HG03039 (cell line): Measurements from ENCODE around the gene LARP7.
"Not testable (repeated sequence)": the region's sequence is repeated elsewhere in the genome, so short reads cannot be mapped to it uniquely, and the experiment has no call there.

Experiments used
- ATAC-seq: cut with Tn5 transposase; IDR thresholded peaks from one replicate; pipeline ENCODE4 v1.9.1; 2021; ENCODE audit warnings: mild to moderate bottlenecking, moderate library complexity; ENCODE audit not compliant: unreplicated experiment

LARP7 gene

DNA sequence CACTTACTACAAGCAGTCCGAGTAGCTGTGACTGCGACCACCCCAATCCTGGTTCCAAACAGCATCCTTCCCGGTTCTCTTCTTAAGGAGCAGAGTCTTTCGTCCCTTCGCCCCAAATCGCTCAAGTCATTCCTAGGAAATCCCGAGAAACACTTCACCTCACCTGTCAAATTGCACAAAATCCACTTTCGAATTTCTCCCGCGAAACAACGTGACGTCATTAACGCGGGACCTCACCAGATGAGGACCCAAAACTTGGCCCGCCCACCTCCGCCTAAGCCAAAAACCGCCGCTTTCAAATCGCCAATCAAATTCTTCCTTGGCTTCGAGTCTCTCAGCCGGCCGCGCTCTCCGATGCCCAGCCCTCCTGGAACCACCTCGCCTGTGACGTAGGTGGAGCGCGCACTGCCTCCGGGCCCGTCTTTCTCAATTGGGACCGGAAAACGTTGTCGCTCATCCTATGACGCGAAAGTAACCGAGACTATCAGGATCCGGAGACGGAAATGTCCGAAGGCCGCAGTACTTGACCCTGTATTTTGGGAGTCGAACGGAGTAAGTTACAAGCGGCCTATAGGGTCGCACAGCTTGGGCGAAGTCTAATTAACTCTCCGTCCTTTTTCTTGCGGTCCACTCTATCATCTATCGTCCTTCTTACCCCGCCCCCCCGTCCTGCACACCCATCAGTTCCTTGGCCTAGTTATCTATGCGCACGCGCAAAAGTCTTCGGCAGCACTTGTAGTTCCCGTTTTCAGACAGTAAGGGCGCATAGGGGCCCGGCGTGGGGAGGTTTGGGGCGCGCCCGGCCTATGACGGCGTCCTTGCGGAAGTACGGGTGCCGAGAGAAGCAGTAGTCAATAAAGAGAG, at the start of gene LARP7, which contains the start of gene ZGRF1:
Gene LARP7, plus strand, starts transcription at position 456 of the 864 bp plus-strand sequence. CDS start 7,527 bp downstream, outside the sequence.
Gene ZGRF1, minus strand, starts transcription at position 222 of the 864 bp plus-strand sequence. CDS start 3,733 bp downstream, outside the sequence.
- ATAC-seq = peak; percentile 88

DNA sequence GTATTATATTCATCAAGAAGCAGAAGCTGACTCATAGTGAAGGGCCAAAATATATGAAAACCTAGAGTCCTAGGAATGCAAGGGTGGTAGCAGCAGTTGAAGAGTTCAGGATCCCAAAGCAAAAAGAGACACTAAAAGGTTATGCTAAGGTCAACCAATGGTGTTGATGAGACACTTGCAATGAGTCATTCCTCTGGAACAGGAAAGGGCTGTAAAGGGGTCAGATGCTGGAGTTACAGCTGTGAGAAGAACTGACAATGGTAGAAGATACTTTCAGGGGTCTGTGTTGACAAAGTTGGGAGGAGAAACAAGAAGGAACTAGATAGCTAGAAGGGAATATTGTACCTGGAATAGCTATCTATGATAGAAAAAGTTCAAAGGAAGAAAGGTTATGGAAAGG, 47.7 kb upstream of the LARP7 start:
- no peak for ATAC-seq

DNA sequence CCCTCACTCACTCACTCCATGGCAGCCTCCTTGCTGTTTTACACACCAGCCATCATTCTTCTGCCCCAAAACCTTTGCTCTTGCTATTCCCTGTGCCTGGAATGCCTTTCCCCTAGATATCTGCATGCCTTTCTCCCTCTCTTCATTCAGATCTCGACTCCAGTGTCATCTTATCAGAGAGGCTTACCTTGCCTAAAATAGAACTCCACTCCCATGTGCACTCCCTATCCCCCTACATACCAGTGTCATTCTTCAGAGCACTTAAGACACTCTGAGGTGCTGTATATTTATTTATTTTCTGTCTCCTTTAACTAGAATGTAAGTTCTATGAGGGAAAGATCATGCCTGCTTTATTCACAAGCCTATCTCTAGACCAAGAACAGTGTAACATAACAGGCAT, 45.4 kb upstream of the LARP7 start:
- ATAC-seq = no peak

DNA sequence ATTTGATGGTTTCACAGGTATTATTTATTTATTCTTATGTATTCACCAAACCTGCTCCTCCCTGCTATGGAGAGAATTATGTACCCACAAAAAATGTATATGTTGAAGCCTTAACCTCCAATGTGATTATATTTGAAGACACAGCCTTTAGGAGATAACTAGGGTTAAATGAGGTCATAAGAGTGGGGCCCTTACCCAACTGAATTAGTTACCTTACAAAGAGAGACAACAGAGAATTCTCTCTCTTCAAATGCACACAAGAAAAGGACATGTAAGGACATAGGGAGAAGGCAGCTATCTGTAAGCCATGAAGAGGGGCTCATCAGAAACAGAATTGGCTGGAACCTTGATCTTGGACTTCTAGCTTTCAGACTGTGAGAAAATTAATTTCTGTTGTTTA, 44.2 kb upstream of the LARP7 start:
- ATAC-seq = no peak

DNA sequence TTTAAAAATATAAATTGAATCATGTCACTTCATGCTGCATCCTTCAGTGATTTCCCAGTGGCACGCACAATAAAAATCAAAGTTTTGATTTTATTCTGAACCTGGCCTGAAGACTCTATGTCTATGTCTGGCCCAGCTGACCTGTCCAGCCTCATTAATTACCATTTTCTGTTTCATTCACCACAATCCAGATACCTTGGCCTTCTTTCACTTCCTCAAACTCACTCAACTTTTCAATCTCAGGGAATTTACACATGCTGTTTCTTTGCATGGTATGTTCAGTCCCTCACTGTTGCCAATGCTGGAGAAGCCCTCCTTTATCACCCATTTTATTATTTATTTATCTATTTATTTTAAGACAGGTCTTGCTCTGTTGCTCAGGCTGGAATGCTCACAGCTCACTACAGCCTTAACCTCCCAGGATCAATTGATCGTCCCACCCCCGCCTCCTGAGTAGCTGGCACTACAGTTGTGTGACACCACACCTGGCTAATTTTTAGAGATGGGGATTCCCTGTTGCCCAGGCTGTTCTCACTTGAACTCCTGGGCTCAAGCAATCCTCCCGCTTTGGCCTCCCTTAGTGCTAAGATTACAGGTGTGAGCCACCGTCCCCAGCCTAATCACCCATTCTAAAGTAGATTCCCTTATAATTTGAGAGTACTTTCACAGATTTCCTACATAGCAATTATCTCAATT, 43.4 kb upstream of the LARP7 start:
- ATAC-seq = peak; percentile 64

DNA sequence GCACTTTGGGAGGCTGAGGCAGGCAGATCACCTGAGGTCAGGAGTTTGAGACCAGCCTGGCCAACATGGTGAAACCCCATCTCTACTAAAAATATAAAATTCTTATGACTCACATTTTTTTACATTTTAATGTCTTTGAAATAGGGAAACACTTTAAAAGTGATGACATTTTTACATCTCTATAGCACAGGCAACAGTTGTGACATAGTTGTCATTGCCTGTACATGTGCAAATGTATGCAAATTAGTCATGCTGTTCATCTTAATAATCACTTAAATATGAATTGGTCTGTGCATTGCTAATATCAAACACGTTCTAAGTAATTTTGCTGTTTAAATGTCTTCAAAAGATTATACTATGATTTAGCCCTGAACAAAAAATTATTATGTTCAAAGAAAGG, 42.0 kb upstream of the LARP7 start:
- ATAC-seq = no peak

DNA sequence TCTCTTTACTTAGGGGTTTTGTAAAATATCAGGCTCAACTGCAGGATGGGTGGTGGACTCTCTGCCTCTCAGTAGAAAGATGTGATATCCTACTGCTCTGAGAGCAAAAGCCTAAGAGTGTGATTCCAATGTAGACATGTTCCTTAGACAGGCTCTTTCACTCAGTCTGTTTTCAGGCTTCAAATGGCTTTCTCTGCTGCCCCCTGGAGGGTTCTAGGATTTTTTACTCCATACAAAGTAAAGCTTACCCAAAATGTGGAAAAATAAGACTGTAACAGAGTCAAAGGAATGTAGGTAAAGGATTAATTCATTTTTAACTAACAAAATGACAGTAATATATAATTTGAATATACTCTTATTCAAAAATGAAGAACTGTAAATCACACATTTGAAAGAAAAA, 32.4 kb upstream of the LARP7 start:
- ATAC-seq = peak; percentile 71

DNA sequence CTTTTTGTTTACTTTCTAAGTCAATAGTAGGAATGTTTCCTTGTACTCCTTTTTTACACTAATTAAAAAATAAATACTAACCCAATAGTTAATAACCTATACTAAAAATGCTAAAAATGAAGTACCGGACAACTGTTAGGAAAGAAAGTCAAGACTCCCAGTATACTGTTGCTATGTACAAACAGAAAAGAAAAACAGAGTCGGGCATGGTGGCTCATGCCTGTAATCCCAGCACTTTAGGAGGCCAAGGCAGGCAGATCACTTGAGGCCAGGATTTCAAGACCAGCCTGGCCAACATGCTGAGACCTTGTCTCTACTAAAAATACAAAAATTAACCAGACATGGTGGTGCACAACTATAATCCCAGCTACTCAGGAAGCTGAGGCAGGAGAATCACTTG, 24.1 kb upstream of the LARP7 start:
- ATAC-seq = not testable (repeated sequence)

DNA sequence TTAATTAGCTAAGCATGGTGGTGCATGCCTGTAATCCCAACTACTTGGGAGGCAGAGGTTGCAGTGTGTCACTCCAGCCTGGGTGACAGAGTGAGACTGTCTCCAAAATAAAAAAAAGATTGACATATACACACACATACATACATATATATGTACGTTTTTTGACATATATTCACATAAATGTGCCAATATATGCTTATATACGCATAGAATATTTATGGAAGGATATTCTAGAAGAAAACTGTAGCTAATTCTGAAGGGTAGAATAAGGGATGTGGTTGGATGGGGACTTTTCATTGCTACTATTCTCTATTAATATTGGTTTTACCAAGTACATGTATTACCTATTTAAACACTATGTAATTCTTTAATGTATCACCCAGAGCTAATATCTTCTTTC, 20.0 kb upstream of the LARP7 start:
- ATAC-seq = no peak

DNA sequence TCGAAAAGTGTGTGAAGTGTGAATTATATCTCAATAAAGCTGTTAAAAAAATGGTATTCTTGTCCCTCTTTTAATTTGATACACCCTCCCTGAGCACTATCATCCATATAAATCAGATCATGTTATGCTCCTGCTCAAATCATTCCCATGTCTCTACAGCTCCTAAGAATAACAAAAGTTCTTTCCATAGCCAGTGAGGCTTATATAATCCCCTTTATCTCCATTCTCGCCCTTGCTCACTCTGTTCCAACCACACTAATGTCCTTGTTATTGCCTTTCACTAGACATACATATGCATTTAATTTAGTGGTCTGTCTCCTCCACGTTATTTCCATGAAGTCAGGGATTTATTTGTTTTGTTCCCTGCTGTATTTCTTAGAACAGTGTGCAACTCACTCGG, 10.7 kb upstream of the LARP7 start:
- no peak for ATAC-seq

DNA sequence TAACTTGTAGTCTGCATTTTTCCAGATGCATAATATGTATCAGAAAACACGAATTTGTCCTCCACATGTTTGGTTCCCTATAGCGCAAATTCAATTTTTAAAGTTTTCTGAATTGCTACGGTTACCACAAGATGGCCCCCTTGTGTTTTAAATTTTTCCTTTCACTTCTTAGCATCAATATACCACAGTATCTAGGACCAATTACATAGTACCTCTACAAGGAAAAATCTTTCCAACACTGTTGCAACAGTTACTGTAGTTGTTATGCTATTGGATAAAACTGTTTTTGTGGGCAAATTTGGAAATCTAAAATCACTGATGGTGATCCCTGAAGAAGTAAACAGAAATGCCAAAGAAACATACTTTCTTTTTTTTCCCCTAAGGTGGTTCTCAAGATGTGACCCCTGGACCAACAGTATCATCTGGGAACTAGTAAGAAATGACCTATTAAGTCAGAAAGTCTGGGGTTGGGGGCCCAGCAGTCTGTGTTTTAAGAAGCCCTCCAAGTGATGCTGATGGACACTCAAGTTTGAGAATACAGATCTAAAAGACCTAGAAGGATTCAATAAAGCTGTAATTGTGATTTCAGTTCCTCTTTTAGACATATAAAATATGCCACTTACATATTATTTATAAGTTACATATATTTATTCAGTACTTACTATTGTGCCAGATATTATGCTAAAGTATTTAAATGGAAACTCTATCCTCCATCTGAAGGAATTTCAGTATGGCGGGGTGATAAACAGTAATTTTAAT, 3.3 kb upstream of the LARP7 start:
- ATAC-seq = no peak

DNA sequence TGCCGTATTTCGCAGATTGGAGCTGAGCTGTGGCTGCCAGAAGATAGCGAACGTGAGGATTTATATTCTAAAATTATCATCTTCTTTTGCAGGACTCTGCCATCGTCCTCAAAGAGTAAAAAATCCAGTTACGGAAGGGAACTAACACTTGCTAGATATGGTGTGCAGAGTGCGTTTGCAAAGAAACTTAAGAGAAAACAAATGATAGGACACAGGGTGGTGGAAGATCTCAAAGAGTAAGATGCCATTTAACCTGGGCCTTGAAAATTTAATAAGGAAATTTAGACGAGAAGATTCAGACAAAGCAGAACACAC, 566 bp downstream of the LARP7 start:
- ATAC-seq = no peak

DNA sequence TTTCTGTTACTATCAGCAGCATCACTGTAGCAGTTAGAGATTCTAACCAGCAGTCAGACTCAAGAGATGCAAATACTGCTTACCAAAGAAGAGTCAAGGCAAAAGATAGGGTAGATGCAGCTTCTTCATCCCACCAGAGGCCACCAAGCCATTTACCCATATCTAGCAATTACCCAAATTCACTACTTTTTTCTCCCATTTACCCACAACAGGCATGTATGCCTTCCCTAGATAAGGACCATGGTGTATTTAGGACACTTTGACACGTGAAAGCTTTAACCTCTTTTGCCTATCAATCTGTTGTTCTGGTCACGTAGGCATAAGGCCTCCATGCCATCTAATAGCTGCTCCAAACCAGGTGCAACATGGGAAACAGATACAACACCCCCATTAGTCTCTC, 5.6 kb downstream of the LARP7 start:
- no peak for ATAC-seq

DNA sequence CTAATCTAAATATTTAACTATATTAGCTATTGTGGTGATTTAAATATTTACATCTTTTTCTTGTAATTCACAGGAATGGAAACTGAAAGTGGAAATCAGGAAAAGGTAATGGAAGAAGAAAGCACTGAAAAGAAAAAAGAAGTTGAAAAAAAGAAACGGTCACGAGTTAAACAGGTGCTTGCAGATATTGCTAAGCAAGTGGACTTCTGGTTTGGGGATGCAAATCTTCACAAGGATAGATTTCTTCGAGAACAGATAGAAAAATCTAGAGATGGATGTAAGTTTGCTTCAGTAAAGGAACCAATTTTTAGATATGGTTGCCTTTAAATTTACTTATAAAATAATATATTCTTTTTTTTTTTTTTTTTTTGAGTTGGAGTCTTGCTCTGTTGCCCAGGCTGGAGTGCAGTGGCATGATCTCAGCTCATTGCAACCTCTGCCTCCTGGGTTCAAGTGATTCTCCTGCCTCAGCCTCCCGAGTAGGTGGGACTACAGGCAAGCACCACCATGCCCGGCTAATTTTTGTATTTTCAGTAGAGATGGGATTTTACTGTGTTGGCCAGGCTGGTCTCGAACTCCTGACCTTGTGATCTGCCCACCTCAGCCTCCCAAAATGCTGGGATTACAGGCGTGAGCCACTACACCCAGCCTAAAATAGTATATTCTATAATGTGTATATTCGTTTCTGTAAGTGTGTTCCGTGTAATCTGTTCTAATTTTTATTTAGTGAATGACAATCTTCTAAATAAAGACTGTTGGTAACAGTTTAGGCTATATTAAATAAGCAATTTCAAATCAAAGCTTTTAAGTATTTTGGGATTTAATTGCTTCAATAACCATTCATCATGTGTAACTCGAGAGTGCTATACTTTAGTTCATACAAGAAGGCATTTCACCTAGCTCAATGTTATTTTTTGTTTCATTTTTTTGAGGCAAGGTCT, 7.9 kb downstream of the LARP7 start:
- not testable (repeated sequence) for ATAC-seq

DNA sequence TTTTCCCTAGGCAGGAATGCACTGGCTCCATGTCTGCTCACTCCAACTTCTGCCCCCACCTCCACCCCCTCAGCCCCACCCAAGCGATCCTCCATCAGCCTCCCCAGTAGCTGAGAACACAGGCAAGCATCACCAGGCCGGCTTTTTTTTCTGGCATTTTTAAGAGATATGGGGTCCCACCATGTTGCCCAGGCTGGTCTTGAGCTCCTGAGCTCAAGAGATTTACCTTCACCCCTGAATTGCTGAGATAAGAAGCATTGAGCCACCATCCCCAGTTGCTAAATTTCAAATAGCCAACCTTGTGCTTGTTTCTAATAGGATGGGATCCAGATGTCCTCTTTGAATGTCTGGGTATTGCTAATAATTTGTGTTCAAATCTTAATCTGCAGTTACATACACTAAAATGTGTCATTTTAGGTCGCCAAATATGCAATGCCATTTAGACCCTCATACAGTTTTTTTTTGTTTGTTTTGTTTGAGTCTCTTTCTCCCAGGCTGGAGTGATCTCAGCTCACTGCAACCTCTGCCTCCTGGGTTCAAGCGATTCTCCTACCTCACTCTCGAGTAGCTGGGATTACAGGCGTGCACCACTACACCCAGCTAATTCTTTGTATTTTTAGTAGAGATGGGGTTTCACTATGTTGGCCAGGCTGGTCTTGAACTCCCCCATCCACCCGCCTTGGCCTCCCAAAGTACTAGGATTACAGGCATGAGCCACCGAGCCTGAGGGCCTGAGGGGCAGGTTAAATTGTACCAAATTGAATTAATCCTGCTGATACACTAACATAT, 8.8 kb downstream of the LARP7 start:
- no peak for ATAC-seq

DNA sequence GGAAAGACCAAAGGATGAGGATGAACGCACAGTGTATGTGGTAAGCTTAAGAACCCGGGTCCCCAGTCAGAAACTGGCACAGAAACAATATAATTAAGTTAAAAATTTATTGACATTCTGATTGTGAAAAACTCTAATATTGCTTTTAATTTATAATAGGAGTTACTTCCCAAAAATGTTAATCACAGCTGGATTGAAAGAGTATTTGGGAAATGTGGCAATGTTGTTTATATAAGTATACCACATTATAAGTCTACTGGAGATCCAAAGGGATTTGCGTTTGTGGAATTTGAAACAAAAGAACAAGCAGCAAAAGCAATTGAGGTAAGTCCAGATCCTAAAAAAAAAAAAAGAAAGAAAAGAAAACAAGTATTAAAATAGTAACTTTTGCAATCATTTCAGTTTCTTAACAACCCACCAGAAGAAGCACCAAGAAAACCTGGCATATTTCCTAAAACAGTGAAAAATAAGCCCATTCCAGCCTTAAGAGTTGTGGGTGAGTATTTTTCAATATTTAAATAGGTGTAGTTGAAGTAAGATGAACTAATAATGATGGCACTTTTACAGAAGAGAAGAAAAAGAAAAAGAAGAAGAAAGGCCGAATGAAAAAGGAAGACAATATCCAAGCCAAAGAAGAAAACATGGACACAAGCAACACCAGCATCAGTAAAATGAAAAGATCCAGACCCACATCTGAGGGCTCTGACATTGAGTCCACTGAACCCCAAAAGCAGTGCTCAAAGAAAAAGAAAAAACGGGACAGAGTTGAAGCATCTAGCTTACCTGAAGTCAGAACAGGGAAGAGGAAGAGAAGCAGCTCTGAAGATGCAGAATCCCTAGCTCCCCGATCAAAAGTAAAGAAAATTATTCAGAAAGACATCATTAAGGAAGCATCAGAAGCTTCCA, 9.9 kb downstream of the LARP7 start:
- no peak for ATAC-seq

DNA sequence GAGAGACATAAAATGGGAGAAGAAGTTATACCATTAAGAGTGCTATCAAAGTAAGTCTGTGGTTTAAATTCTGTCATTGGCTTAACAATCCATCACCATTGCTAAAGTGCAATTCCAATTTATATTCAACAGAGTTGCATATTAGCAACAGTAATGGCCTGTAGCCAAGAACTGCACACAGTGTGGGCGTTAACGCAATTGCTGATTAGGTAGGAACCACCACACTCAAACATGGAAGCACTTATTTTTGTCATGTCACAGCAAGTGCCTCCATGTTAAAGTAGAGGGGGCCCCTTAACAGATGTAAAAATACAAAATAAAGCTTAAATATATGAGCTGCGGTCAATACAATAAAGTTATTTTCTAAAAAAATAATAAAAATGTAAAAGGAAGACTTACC, 10.8 kb downstream of the LARP7 start:
- no peak for ATAC-seq

DNA sequence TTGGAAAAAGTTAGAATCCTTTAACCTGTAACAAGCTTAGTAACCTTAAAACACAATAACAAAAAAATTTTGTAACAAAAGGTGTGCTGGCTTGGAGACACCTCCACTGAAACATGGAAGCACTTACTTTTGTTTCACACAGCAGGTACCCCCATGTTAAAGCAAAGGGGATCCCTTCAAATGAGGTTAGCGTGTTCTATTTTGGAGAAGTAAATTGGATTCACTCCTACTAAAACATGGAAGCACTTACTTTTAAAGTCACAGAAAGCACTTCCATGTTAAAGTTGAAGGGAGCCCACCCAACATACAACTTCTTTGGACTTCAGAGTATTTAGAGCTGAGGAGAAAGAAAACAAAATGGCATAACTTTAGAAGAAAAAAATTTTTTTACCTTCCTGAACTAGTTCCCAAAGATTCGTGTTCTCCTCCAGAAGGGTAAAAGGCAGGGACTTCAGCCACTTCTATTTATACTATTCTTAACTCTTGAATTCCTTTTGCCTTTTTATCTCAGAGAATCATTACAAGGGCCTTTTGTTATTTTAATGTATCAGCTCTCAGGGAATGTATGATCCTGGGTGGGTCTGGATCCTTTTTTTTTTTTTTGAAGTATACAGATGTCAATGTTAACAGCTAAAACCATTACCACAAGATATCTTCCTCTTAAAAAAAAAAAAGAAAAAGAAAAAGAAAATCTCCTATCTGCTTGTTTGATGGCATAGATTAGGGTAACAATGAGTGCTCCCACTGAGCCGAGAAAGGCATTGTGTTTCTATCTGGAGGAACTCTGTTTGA, 11.5 kb downstream of the LARP7 start:
- no peak for ATAC-seq
